GM10847 (cell line): Measurements from ENCODE around the gene OR56A4.

Source experiments
- POLR2A ChIP-seq: IDR thresholded peaks from 2 replicates; pipeline ENCODE4 v1.6.1; 2011; ENCODE audit not compliant: insufficient read length; ENCODE audit errors: extremely low read depth

The OR56A4 gene

DNA sequence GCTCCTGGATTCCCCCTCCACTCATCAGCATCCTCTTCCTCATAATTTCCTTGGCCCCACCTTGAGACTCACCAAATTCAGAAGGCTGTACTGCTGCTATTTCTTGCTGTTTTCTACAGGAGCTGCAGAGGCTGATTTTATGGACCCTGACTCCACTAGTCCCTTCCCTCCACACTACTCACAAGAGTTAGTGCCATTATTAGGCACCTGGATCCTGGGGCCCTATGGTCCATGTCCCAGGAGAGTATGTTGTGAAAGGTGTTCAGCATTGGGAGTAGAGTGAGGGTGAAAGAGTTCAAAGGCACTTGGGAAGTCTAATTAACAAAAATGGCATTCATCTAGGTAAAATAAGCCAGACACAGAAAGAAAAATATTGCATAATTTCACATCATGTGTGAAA is at the start of gene OR56A4:
Gene OR56A4, minus strand, starts transcription at position 101 of the 400 bp plus-strand sequence. CDS start 3,954 bp downstream, outside the sequence.
- TF ChIP-seq POLR2A: no peak

DNA sequence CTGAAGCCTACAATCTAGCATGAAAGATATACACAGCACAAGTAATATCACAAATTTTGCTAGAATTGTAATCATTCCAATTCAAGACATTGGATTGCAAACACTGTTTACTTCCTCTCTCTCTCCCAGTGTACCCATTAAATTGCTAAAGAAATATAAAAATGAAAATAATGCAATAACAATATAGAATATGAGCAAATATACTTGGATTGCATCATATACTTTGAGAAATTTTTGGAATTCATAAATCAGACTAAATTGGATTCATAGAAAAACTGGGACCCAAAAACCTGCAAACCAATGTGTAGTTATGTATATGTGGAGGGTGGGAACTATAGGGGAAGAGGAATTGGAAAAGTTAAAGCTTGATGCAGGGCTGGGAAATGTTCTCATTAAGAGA is 48.8 kb upstream of the OR56A4 start:
- TF ChIP-seq POLR2A: no peak

DNA sequence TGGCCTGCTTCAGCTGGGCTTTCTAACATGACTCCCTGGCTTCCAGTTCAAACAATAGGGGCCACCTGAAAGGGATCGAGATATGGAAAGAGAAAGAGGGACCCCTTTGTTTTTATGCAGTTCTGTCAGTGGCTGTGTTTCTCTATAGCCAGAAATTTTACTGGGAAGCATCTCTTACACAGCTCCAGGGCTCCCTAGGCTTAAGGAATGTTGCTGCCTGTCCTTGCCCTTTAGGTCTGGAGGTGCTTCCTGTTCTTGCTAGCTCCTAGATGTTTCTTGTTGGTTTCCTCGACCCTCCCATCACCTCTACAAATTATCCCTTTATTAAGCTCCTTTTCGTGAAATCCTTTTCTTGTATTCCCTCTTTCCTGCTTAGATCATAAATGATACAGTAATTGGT is 45.6 kb upstream of the OR56A4 start:
- TF ChIP-seq POLR2A: no peak

- no peak for TF ChIP-seq POLR2A
Measured at GRCh38 chr11:6040874-6041273, 34.1 kb upstream of the OR56A4 start.

DNA sequence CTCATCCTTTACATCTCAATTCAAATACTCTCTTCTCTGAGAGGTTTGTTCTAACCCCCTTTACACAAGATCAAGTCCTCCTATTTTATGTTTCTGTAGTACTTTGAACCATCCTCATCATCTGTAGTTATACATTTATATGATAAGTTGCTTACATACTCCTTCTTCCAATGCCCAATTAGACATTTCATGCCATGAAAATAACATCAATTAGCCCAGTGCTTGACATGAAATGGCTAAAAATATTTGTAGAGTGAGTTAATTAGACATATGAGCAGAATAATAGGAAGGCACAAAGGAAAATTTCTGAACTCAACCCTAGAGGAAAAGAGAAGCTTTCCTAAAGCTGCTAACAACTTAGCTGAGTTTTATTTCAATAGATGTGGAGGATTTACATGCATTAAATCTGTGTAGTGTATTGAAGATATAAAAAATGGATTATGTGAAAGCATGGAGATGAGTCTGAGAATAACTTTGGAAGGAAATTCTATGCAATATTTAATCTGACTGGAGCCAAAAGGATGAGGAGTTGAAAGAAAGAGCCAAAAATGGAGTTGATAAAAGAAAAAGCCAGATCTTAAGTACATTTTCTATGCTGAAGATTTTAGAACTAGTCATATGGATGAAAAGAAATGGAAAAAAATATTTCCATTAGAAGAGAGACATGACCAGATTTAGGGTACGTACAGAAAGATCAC is 24.1 kb upstream of the OR56A4 start, which contains the start of gene OR56A1:
Gene OR56A1, minus strand, starts transcription at position 51 of the 698 bp plus-strand sequence. CDS start 3,066 bp downstream, outside the sequence.
- TF ChIP-seq POLR2A: no peak

GRCh38 chr11:6027501-6027900 is 20.8 kb upstream of the OR56A4 start:
- TF ChIP-seq POLR2A: no peak

DNA sequence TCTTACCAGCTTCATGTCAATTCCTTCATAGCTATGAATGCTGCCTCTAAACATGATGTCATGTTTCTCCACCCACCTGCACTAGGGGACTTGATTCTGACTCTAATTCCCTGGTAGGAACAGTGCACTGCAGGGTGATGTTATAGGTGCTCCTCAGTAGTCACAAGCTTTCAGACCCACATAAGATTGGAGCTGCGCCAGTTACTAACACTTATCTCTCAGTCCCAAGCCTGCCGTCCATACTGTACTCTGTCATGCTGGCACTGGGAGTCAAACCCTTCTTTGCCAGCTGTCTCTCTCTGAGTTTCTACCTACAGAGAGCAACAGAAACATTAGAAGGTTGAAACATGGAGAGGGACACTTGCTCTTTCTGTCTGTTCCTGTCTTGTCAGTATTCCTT is 18.3 kb upstream of the OR56A4 start:
- no peak for TF ChIP-seq POLR2A

- no peak for TF ChIP-seq POLR2A
Measured at GRCh38 chr11:6022956-6023355, 16.2 kb upstream of the OR56A4 start.

DNA sequence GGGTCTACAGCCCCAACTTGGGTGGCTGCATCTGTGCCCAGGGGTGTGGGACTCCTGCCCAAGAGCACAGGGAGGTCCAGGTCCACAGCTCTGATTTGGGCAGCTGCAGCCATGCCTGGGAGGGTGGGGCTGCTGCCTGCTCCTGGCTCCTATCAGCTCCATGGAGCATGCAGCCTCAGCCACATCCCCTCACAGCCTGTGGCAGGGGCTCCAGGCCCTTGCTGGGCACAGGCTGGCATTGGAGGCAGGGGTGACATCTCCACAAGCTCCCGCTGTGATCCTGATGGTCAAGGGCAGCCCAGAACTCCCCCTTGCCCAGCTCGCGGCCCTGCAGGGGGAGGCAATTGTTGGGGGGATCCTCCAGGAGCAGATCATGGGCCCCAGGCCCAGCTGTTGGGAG is 6.3 kb upstream of the OR56A4 start:
- TF ChIP-seq POLR2A: no peak

DNA sequence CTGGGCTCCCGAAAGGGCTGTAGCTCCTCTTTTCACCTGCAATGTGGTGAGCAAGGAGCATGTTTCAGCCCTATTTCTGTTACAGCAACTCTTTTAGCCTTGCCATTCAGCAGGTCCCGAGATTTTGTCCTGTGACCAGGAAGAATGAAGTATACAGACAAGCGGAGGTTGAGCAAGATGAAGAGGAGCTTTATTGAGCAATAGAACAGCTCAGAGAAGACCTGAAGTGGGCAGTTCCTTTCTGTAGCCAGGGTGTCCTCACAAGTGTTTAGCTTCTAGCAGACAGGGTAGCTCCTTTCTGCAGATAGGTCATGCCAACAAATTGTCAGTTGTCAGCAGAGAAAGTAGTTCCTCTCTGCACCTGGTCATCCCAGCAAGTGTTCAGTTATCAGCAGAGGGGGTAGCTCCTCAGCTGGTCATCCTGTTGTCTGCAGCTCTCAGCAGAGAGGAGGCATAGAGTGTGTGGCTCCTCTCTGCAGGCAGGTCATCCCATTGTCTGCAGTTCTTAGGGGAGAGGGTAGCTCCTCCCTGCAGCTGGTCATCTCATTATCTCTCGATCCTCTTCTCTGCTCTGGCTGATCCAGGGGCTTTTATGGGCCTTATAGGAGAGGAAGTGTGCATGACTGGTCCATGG is 5.4 kb upstream of the OR56A4 start:
- no peak for TF ChIP-seq POLR2A

GRCh38 chr11:6006395-6006794 is 351 bp downstream of the OR56A4 start:
- no peak for TF ChIP-seq POLR2A

GRCh38 chr11:6002202-6002699 is 4.5 kb downstream of the OR56A4 start:
- no peak for TF ChIP-seq POLR2A

DNA sequence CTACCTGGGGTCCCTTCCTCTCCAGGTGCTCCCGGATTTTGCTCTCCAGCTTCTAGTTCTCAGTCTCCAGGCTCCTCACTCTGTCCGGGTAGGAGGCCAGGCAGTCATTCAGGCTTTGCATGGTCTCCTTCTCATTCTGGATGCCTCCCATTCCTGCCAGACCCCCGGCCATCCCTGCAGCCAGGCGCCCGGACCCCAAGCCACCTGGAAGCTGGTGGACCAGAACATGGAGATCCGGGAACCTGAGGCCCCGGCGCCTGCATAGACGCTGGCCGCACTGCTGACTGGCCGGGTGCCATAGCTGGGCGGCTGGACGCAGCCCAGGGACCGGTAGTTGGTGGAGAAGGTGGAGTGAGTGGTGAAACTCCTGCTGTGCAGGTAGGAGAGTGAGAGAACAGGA is 12.0 kb downstream of the OR56A4 start:
- no peak for TF ChIP-seq POLR2A

- no peak for TF ChIP-seq POLR2A
Measured at GRCh38 chr11:5992604-5993251, 14.0 kb downstream of the OR56A4 start.

- no peak for TF ChIP-seq POLR2A
Measured at GRCh38 chr11:5992150-5992549, 14.6 kb downstream of the OR56A4 start.

GRCh38 chr11:5989203-5989602 is 17.5 kb downstream of the OR56A4 start:
- TF ChIP-seq POLR2A: no peak
